Activated T-cell treated with anti-CD3 and anti-CD28 coated beads, Interleukin-2, amount 50 U/mL, for 4 hours (primary cell): ENCODE measurements around the gene MROH2A. TPM values are rescaled to one million over a fixed set of nuclear protein-coding genes. Genes with fewer than 3 reads are reported as not detected.
"Not testable (repeated sequence)": the region's sequence is repeated elsewhere in the genome, so short reads cannot be mapped to it uniquely, and the experiment has no call there.

ENCODE experiments used
- ATAC-seq, 2 donors: fragments of 200-7000 bp; cut with Tn5 transposase; one replicate each; pipeline ENCODE4 v1.10.0; 2021
- DNase-seq: peaks from one replicate; pipeline ENCODE4 v3.0.0-alpha.2; 2020
- H3K27me3 Mint-ChIP-seq: one replicate; pipeline ENCODE4 v1.8.0; 2021; ENCODE audit warnings: low read depth, mixed read lengths
- H3K36me3 Mint-ChIP-seq: one replicate; pipeline ENCODE4 v1.8.0; 2022; ENCODE audit warnings: mixed read lengths; ENCODE audit not compliant: insufficient read depth
- H3K4me1 Mint-ChIP-seq: one replicate; pipeline ENCODE4 v1.8.0; 2021; ENCODE audit warnings: low read depth, mixed read lengths
- H3K4me3 Mint-ChIP-seq: one replicate; pipeline ENCODE4 v1.8.0; 2021; ENCODE audit warnings: mild to moderate bottlenecking, moderate library complexity, mixed read lengths
- H3K9me3 Mint-ChIP-seq: one replicate; pipeline ENCODE4 v1.8.0; 2021; ENCODE audit warnings: mixed read lengths
- total RNA-seq, 3 donors: library from RNA; stranded (reverse); gene quantifications; one replicate each; pipeline ENCODE4 v1.2.1, GENCODE V29; 2021

The MROH2A gene
- total RNA-seq, 3 donors from 2014 or later, result not detected

DNA sequence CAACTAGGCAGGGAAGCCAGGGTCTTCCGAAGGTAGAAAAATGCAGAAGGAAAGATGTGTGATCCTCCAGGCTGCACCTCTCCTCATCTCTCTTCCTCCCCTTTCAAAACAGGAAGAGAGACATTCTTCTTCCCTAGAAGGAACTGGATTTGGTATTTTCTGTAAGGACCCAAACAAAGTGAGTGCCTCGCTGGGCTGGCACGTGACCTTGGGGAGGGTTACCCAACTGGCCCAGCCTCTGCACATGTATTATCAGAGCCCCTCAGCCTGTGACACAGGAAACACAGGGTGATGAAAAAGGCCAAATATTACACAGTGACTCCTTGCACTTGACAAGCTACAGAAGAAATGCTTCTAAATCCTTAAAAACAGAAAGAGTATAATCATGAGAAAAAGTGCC lies 73.9 kb downstream of the MROH2A start:
- Mint-ChIP-seq H3K4me1 (peaks cover 20% of the 10 kb centered on the region), H3K36me3 (no peaks in the 10 kb centered on the region), H3K4me3 (no peak overlapping the region), H3K9me3 (no peaks in the 10 kb centered on the region), H3K27me3 (peaks cover 2% of the 10 kb centered on the region)
- no peak for ATAC-seq
- DNase-seq, result no peak

DNA sequence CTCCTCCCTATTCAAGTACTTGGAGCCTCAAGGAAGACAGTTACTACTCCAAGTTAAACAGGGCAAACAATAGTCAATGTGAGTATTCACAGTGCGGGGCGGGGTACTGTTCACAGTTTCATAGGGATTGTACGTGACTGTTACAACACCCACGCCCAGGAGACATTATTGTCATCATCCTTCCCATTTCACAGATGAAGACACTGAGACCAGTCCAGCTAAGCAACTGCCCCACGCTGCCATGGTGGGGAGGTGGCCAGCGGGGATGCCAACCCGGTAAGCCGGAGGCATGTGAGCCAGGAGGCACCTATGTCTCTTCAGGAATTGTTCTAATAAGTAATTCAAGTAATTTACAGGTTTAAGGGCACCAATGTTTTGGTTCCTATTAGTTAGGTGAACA lies 75.2 kb downstream of the MROH2A start:
- H3K4me3 Mint-ChIP-seq, result peak overlapping the region; percentile 95
- no peaks in the 10 kb centered on the region for H3K36me3 Mint-ChIP-seq
- H3K9me3 Mint-ChIP-seq, result no peaks in the 10 kb centered on the region
- peaks cover 20% of the 10 kb centered on the region for H3K4me1 Mint-ChIP-seq
- peaks cover 2% of the 10 kb centered on the region for H3K27me3 Mint-ChIP-seq
- ATAC-seq (no peak), DNase-seq (no peak)

DNA sequence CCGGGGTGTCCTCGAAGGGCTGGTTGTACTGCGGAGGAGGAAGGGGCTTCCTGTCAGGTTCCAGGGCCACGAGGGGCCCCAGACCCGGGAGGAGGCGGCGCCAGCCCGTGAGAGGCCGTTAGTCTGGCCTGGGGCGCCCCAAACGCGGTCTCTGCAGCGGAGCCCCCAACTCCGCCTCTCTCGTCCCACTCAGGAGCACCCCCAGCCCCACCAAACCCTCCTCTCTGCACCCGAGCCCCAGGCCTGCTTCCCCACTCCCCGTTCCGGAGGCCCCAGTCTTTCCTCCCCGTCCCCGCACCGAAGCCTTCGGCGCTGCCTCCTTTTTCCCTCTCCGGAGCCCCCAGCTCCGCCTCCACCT lies 75.7 kb downstream of the MROH2A start:
- no peak for DNase-seq
- H3K4me3 Mint-ChIP-seq, result peak overlapping the region; percentile 95
- ATAC-seq, result peak; percentile 1 to 6
- H3K27me3 Mint-ChIP-seq, result peaks cover 2% of the 10 kb centered on the region
- H3K9me3 Mint-ChIP-seq, result no peaks in the 10 kb centered on the region
- H3K36me3 Mint-ChIP-seq, result no peaks in the 10 kb centered on the region
- peaks cover 20% of the 10 kb centered on the region for H3K4me1 Mint-ChIP-seq

- Mint-ChIP-seq H3K9me3 (no peaks in the 10 kb centered on the region), H3K36me3 (no peaks in the 10 kb centered on the region), H3K4me1 (peaks cover 20% of the 10 kb centered on the region), H3K27me3 (peaks cover 2% of the 10 kb centered on the region), H3K4me3 (peak within 1 kb of the TSS; percentile 95)
- ATAC-seq (peak; percentile 98), DNase-seq (peak; percentile 77)
These were observed 76.3 kb downstream of the MROH2A start, which contains the start of gene HJURP for GRCh38 chr2:233854241-233854981. Gene HJURP (minus strand): TSS chr2:233854535. CDS start chr2:233854500, 35 bp downstream.

DNA sequence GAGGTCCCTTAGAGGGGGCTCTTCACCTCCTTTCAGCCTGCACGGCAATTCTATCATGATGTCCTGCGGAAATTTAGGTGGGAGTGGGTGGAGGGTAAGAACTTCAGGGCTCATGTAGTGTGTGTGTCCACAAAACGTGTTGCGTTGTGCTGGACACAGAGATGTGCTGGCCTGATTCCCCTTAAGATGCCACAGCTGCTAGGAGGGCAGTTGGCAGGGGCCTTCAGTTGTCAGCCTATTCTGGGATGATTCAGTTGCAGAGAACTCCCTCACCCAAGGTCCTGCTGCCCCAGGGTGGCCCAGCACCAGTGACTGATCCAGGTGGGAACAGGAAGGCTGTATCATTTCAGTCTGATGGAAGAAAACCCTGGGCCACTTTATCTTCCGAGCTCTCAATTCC lies 77.2 kb downstream of the MROH2A start:
- peaks cover 2% of the 10 kb centered on the region for H3K27me3 Mint-ChIP-seq
- no peaks in the 10 kb centered on the region for H3K9me3 Mint-ChIP-seq
- H3K4me1 Mint-ChIP-seq, result peaks cover 20% of the 10 kb centered on the region
- no peak for ATAC-seq
- peak overlapping the region; percentile 95 for H3K4me3 Mint-ChIP-seq
- H3K36me3 Mint-ChIP-seq, result no peaks in the 10 kb centered on the region
- no peak for DNase-seq

- DNase-seq, result no peak
- Mint-ChIP-seq H3K4me1 (peaks cover 20% of the 10 kb centered on the region), H3K9me3 (no peaks in the 10 kb centered on the region), H3K36me3 (no peaks in the 10 kb centered on the region), H3K4me3 (peak overlapping the region; percentile 52), H3K27me3 (peaks cover 2% of the 10 kb centered on the region)
- no peak for ATAC-seq
These were observed 78.1 kb downstream of the MROH2A start for GRCh38 chr2:233856184-233856583.

- peaks cover 2% of the 10 kb centered on the region for H3K27me3 Mint-ChIP-seq
- H3K4me3 Mint-ChIP-seq, result no peak overlapping the region
- no peak for ATAC-seq
- DNase-seq, result peak; percentile 43
- peaks cover 18% of the 10 kb centered on the region for H3K4me1 Mint-ChIP-seq
- H3K9me3 Mint-ChIP-seq, result no peaks in the 10 kb centered on the region
- H3K36me3 Mint-ChIP-seq, result no peaks in the 10 kb centered on the region
These were observed 79.5 kb downstream of the MROH2A start for GRCh38 chr2:233857511-233858141.

GRCh38 chr2:233858331-233858730 lies 80.2 kb downstream of the MROH2A start:
- no peak overlapping the region for H3K4me3 Mint-ChIP-seq
- H3K36me3 Mint-ChIP-seq, result no peaks in the 10 kb centered on the region
- H3K4me1 Mint-ChIP-seq, result peaks cover 16% of the 10 kb centered on the region
- ATAC-seq (no peak), DNase-seq (no peak)
- no peaks in the 10 kb centered on the region for H3K9me3 Mint-ChIP-seq
- peaks cover 2% of the 10 kb centered on the region for H3K27me3 Mint-ChIP-seq

DNA sequence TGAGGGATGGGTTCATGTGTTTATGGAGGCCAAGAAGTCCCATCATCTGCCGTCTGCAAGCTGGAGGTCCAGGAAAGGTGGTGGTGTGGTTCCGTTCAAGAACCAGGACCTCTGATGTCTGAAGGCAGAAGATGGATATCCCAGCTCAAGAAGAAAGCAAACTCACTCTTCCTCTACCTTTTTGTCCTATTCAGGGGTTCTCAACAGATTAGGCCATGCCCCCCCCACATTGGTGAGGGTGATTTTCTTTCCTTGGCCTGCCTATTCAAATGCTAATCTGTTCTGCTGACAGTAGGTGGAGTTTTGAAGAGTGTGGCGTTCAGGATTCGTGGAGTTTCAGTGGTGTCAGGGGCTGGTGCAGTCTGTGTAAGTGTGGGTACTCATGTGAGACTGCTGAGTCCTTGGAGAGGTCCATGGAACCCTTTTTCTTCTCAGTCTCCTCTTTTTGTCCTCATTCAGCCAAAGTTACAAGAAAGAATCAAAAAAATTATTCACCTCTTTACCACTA lies 84.2 kb downstream of the MROH2A start:
- peaks cover 4% of the 10 kb centered on the region for H3K9me3 Mint-ChIP-seq
- H3K27me3 Mint-ChIP-seq, result no peaks in the 10 kb centered on the region
- ATAC-seq, result no peak
- no peak for DNase-seq
- no peak overlapping the region for H3K4me3 Mint-ChIP-seq
- H3K36me3 Mint-ChIP-seq, result no peaks in the 10 kb centered on the region
- no peaks in the 10 kb centered on the region for H3K4me1 Mint-ChIP-seq

GRCh38 chr2:233865838-233866237 lies 87.7 kb downstream of the MROH2A start:
- no peak for DNase-seq
- Mint-ChIP-seq H3K27me3 (peaks cover 7% of the 10 kb centered on the region), H3K4me1 (peaks cover 7% of the 10 kb centered on the region), H3K36me3 (peaks cover 2% of the 10 kb centered on the region), H3K4me3 (no peak overlapping the region), H3K9me3 (peaks cover 10% of the 10 kb centered on the region)
- no peak for ATAC-seq

- H3K9me3 Mint-ChIP-seq, result peaks cover 10% of the 10 kb centered on the region
- peaks cover 9% of the 10 kb centered on the region for H3K27me3 Mint-ChIP-seq
- peaks cover 7% of the 10 kb centered on the region for H3K4me1 Mint-ChIP-seq
- ATAC-seq (no peak), DNase-seq (no peak)
- H3K4me3 Mint-ChIP-seq, result no peak overlapping the region
- H3K36me3 Mint-ChIP-seq, result peaks cover 2% of the 10 kb centered on the region
These were observed 88.3 kb downstream of the MROH2A start for GRCh38 chr2:233866479-233866878.

DNA sequence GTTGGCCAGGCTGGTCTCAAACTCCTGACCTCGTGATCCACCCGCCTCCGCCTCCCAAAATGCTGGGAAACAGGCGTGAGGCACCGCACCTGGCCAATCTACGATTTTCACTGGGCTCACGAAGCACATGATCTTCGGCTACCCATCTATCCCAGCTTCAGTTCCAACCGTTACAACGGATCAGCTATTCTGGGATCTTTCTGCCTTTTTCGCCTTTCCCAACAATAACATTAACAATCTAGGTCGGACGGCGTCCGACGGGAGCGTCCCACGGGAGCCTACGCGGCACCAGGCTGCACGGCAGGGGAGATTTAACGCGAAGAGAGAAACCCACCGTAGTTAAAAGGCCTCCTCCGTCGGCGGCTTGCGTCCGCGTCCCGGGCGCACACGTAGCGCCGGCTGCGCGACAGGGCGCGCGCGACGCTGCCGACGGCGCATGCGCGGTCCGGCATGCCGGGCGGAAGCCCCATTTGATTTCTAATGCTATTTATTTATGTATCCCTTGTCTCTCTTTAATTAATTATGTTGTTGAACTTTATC lies 89.9 kb downstream of the MROH2A start, which contains the start of gene MSL3B:
Gene MSL3B (minus strand): TSS at position 394 of the 540 bp plus-strand sequence.
- peaks cover 2% of the 10 kb centered on the region for H3K36me3 Mint-ChIP-seq
- peaks cover 7% of the 10 kb centered on the region for H3K4me1 Mint-ChIP-seq
- H3K27me3 Mint-ChIP-seq, result peaks cover 20% of the 10 kb centered on the region
- ATAC-seq (peak; percentile 89 to 92), DNase-seq (peak; percentile 52)
- H3K9me3 Mint-ChIP-seq, result peaks cover 10% of the 10 kb centered on the region
- peak within 1 kb of the TSS; percentile 87 for H3K4me3 Mint-ChIP-seq

DNA sequence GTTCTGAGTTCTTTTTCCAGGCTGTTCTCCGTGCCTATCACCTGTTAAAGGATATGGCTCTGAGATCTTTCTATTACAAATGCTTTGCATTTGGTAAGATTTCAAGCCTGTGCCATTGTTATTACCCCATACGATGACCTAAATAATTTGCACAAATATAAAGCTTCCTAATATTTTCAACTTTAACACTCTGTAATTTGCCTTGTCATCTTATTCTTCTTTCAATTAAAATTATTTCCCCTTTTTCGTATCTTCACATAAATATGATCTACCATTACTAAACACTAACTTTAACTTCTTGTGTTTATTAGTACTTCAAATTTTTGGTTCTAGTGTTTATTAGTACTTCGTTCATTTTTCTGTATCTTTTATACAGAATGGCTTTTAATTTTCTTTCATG lies 93.3 kb downstream of the MROH2A start:
- peaks cover 2% of the 10 kb centered on the region for H3K36me3 Mint-ChIP-seq
- H3K9me3 Mint-ChIP-seq, result peaks cover 12% of the 10 kb centered on the region
- peaks cover 41% of the 10 kb centered on the region for H3K27me3 Mint-ChIP-seq
- no peak overlapping the region for H3K4me3 Mint-ChIP-seq
- ATAC-seq (no peak), DNase-seq (no peak)
- H3K4me1 Mint-ChIP-seq, result peaks cover 7% of the 10 kb centered on the region

DNA sequence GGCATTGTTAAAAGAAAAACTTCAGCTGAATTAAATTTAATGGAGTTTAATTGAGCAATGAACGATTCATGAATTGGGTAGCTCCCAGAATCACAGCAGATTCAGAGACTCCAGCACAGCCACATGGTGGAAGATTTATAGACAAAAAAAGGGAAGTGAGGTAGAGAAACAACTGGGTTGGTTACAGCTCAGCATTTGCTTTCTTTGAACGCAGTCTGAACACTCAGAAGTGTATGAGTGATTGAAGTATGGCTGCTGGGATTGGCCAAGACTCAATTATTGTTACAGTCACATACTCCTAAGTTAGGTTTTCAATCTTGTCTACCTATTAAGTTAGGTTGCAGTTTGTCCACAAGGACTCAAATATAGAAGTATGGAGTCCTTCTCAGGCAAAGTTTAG lies 94.0 kb downstream of the MROH2A start:
- not testable (repeated sequence) for H3K36me3 Mint-ChIP-seq, H3K4me3 Mint-ChIP-seq, H3K4me1 Mint-ChIP-seq, DNase-seq, ATAC-seq
- H3K27me3 Mint-ChIP-seq, result peaks cover 43% of the 10 kb centered on the region
- H3K9me3 Mint-ChIP-seq, result peaks cover 13% of the 10 kb centered on the region
